Measurements from ENCODE around the gene LIN54. TPM values are rescaled to one million over a fixed set of nuclear protein-coding genes. Genes with fewer than 3 reads are reported as not detected.
"Not testable (repeated sequence)": the region's sequence is repeated elsewhere in the genome, so short reads cannot be mapped to it uniquely, and the experiment has no call there.

Gene LIN54
- total RNA-seq (2021; ENCODE audit: unreplicated experiment) (14.5 TPM), Bru-seq, nascent RNA (percentile 70 among the genes with signal in this experiment), BruChase-seq, experiment 1, labeled RNA remaining after a 2-hour chase (percentile 70 among the genes with signal in this experiment), BruChase-seq, experiment 2, labeled RNA remaining after a 6-hour chase (percentile 64 among the genes with signal in this experiment)
- 4.3 TPM for polyA plus RNA-seq (2012; ENCODE audit: insufficient read length)
- long read RNA-seq, full-length matches to known transcripts, result 6 of 20 reads
- long read RNA-seq, partial matches to known transcripts, result 5 of 20 reads
- long read RNA-seq, other reads (novel, unspliced or antisense), result 9 of 20 reads

GRCh38 chr4:83010522-83011318, at the start of gene LIN54:
LIN54 (minus strand) TSS chr4:83010823; CDS start chr4:82984844, 25,979 bp downstream.
- H3K4me3 ChIP-seq (ENCODE audit: low read depth in 2 of 2, low read length in 2 of 2), result peak within 1 kb of the TSS; percentile 76 to 80
- peak; percentile 58 for ATAC-seq
- no peaks in the 10 kb centered on the region; the same call in 1 of the 2 replicates for H3K36me3 ChIP-seq (ENCODE audit: control insufficient read depth, insufficient read depth, low read length)
- ChIA-PET POLR2A (interaction anchor here (0.6 to 0.7 kb wide), 4 partner anchors 8 to 1572 kb away, joined by 3 to 14 read pairs (median 9); partner anchors contain the start of gene CDS1), CTCF (interaction anchor here (0.6 kb wide), 1 partner anchor 514 kb away, joined by 5 read pairs; no protein-coding TSS in a partner anchor)
- peaks cover 9% of the 10 kb centered on the region; the same call in 1 of the 2 replicates for H3K4me1 ChIP-seq (ENCODE audit: control insufficient read depth, insufficient read depth, low read length)
- in situ Hi-C loops (cut with HindIII; ENCODE audit: low pct_unique_long_range_greater_than_20kb, low sequenced_read_pairs) (no loop called here), intact Hi-C loops (cut with micrococcal nuclease; ENCODE audit: unreplicated experiment) (no loop called here)
- no peak for DNase-seq (ENCODE audit: low read depth, low spot score)
- no peaks in the 10 kb centered on the region for H3K27me3 ChIP-seq (ENCODE audit: control insufficient read depth, insufficient read depth, low read length)
- H3K9me3 ChIP-seq (ENCODE audit: control insufficient read depth, insufficient read depth, low read depth, low read length), result no peaks in the 10 kb centered on the region
- TF ChIP-seq SIN3A (IDR thresholded peaks at IDR 0.05; ENCODE audit: borderline replicate concordance, insufficient read depth, low read depth, low read length), result peak; percentile 59; the same call in 1 of the 2 replicates
- no peak for TF ChIP-seq TCF7L2 (IDR thresholded peaks at IDR 0.05; ENCODE audit: low read depth, low read length)
- peak within 1 kb of the TSS; percentile 70 for H3K27ac ChIP-seq (ENCODE audit: low read length)
- no TSS peak for BruUV-seq (replicated peaks)

GRCh38 chr4:83054928-83055327, 44.3 kb upstream of the LIN54 start:
- BruUV-seq (replicated peaks), result no TSS peak
- DNase-seq (ENCODE audit: low read depth, low spot score) (no peak), ATAC-seq (no peak)
- Histone ChIP-seq H3K27ac (ENCODE audit: low read length) (no peak overlapping the region), H3K36me3 (ENCODE audit: control insufficient read depth, insufficient read depth, low read length) (no peaks in the 10 kb centered on the region), H3K27me3 (ENCODE audit: control insufficient read depth, insufficient read depth, low read length) (no peaks in the 10 kb centered on the region), H3K4me1 (ENCODE audit: control insufficient read depth, insufficient read depth, low read length) (no peaks in the 10 kb centered on the region), H3K4me3 (ENCODE audit: low read depth in 2 of 2, low read length in 2 of 2) (no peak overlapping the region), H3K9me3 (ENCODE audit: control insufficient read depth, insufficient read depth, low read depth, low read length) (no peaks in the 10 kb centered on the region)
- TF ChIP-seq SIN3A (IDR thresholded peaks at IDR 0.05; ENCODE audit: borderline replicate concordance, insufficient read depth, low read depth, low read length) (no peak), POLR2AphosphoS5 (IDR thresholded peaks at IDR 0.05; ENCODE audit: low read depth, low read length) (no peak)
- TF ChIP-seq, protein P1, sequence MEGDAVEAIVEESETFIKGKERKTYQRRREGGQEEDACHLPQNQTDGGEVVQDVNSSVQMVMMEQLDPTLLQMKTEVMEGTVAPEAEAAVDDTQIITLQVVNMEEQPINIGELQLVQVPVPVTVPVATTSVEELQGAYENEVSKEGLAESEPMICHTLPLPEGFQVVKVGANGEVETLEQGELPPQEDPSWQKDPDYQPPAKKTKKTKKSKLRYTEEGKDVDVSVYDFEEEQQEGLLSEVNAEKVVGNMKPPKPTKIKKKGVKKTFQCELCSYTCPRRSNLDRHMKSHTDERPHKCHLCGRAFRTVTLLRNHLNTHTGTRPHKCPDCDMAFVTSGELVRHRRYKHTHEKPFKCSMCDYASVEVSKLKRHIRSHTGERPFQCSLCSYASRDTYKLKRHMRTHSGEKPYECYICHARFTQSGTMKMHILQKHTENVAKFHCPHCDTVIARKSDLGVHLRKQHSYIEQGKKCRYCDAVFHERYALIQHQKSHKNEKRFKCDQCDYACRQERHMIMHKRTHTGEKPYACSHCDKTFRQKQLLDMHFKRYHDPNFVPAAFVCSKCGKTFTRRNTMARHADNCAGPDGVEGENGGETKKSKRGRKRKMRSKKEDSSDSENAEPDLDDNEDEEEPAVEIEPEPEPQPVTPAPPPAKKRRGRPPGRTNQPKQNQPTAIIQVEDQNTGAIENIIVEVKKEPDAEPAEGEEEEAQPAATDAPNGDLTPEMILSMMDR (IDR thresholded peaks at IDR 0.05), result peak; percentile 58; the same call in 1 of the 2 replicates
- ChIA-PET POLR2A (no interaction called here), CTCF (interaction anchor here (0.6 kb wide), 1 partner anchor 19 kb away, joined by 7 read pairs; no protein-coding TSS in a partner anchor)
- intact Hi-C loops (cut with micrococcal nuclease; ENCODE audit: unreplicated experiment) (no loop called here), in situ Hi-C loops (cut with HindIII; ENCODE audit: low pct_unique_long_range_greater_than_20kb, low sequenced_read_pairs) (no loop called here)

DNA sequence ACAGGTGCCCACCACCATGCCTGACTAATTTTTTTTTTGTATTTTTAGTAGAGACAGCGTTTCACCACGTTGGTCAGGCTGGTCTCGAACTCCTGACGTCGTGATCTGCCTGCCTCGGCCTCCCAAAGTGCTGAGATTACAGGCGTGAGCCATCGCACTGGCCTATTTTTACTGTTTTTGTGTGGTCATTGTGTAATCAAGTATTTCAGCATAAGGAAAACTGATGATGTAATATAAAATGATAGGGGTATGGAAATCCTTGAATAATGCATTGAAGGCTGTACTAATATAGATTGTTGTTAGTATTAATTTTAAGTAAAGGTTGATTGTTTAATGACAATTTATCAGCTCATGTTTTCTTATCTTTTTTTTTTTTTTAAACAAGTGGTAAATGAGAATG, 38.2 kb upstream of the LIN54 start:
- H3K4me1 ChIP-seq (ENCODE audit: control insufficient read depth, insufficient read depth, low read length); H3K9me3 ChIP-seq (ENCODE audit: control insufficient read depth, insufficient read depth, low read depth, low read length); H3K27me3 ChIP-seq (ENCODE audit: control insufficient read depth, insufficient read depth, low read length); ATAC-seq; BruUV-seq (replicated peaks); H3K36me3 ChIP-seq (ENCODE audit: control insufficient read depth, insufficient read depth, low read length); DNase-seq (ENCODE audit: low read depth, low spot score); intact Hi-C loops (cut with micrococcal nuclease; ENCODE audit: unreplicated experiment); in situ Hi-C loops (cut with HindIII; ENCODE audit: low pct_unique_long_range_greater_than_20kb, low sequenced_read_pairs); H3K4me3 ChIP-seq (ENCODE audit: low read depth in 2 of 2, low read length in 2 of 2); H3K27ac ChIP-seq (ENCODE audit: low read length); CTCF ChIA-PET; POLR2A ChIA-PET: not testable (repeated sequence)
